Measurements from ENCODE around the gene UROC1.

The UROC1 gene

GRCh38 chr3:126517291-126517951, at the start of gene UROC1:
UROC1 (minus strand) TSS chr3:126517773; CDS start chr3:126517719, 54 bp downstream.
- no peak for DNase-seq

- DNase-seq, result no peak
Measured at GRCh38 chr3:126562737-126563276, 45.2 kb upstream of the UROC1 start.

- no peak for DNase-seq
Measured at GRCh38 chr3:126558336-126559071, 40.9 kb upstream of the UROC1 start, which contains the start of gene C3orf22. C3orf22 (minus strand) TSS chr3:126558932; CDS start chr3:126553390, 5,542 bp downstream.

- DNase-seq, result no peak
Measured at GRCh38 chr3:126557761-126558160, 40.2 kb upstream of the UROC1 start.

GRCh38 chr3:126557415-126557745, 39.8 kb upstream of the UROC1 start:
- no peak for DNase-seq

GRCh38 chr3:126556637-126557414, 39.3 kb upstream of the UROC1 start:
- DNase-seq, result no peak

GRCh38 chr3:126555795-126556636, 38.4 kb upstream of the UROC1 start:
- no peak for DNase-seq

GRCh38 chr3:126554560-126555525, 37.3 kb upstream of the UROC1 start:
- DNase-seq, result no peak

GRCh38 chr3:126553284-126554084, 35.9 kb upstream of the UROC1 start:
- no peak for DNase-seq

- no peak for DNase-seq
Measured at GRCh38 chr3:126552688-126553283, 35.2 kb upstream of the UROC1 start.

GRCh38 chr3:126551839-126552687, 34.5 kb upstream of the UROC1 start:
- no peak for DNase-seq

GRCh38 chr3:126551121-126551838, 33.7 kb upstream of the UROC1 start:
- DNase-seq, result no peak

GRCh38 chr3:126550488-126551051, 33.0 kb upstream of the UROC1 start:
- no peak for DNase-seq

GRCh38 chr3:126549861-126550487, 32.4 kb upstream of the UROC1 start:
- DNase-seq, result no peak

GRCh38 chr3:126548556-126549466, 31.2 kb upstream of the UROC1 start:
- no peak for DNase-seq

- DNase-seq, result no peak
Measured at GRCh38 chr3:126547721-126548120, 30.1 kb upstream of the UROC1 start.
